A549 (cell line): Measurements from ENCODE around the gene NEK7.

Source experiments
- BHLHE40 ChIP-seq: IDR thresholded peaks from 2 replicates; pipeline ENCODE4 v1.6.1; 2012; ENCODE audit warnings: low read depth, low read length, inconsistent platforms
- CEBPB ChIP-seq, 2 experiments: fragments of >200 bp in 1 of 2; sonication (Bioruptor Twin) in 1 of 2; formaldehyde crosslinking in 1 of 2; IDR thresholded peaks; 2 replicates each; pipeline ENCODE4 v1.6.1; 2012 to 2016
- CHD2 ChIP-seq: fragments of 150-350 bp; IDR thresholded peaks from 2 replicates; pipeline ENCODE4 v1.6.1; 2014; ENCODE audit warnings: low read length; ENCODE audit not compliant: partially characterized antibody
- EP300 ChIP-seq, 2 experiments: fragments of >200 bp; sonication (Bioruptor Twin); formaldehyde crosslinking; IDR thresholded peaks; 2 replicates in 1 of 2; 3 replicates in 1 of 2; pipeline ENCODE4 v1.6.1; 2016 to 2017
- FOXS1 ChIP-seq: fragments of 250-450 bp; sonication (Bioruptor Pico); IDR thresholded peaks from 2 replicates; pipeline ENCODE4 v1.5.0; 2020; ENCODE audit warnings: mild to moderate bottlenecking, moderate library complexity
- NR3C1 ChIP-seq: fragments of >200 bp; sonication (Bioruptor Twin); formaldehyde crosslinking; IDR thresholded peaks from 3 replicates; pipeline ENCODE4 v1.6.1; 2017
- PHF8 ChIP-seq: fragments of 200-600 bp; sonication (generic); IDR thresholded peaks from 2 replicates; pipeline ENCODE4 v1.6.1; 2016; ENCODE audit warnings: low read depth, mild to moderate bottlenecking, antibody characterized with exemption, moderate library complexity, borderline replicate concordance
- POLR2A ChIP-seq: IDR thresholded peaks from 2 replicates; pipeline ENCODE4 v1.6.1; 2012; ENCODE audit warnings: mild to moderate bottlenecking, low read length
- TF ChIP-seq, protein P1 (sequence below): fragments of >200 bp; sonication (Bioruptor Twin); formaldehyde crosslinking; IDR thresholded peaks from 3 replicates; pipeline ENCODE4 v1.5.1; 2016

DNA sequence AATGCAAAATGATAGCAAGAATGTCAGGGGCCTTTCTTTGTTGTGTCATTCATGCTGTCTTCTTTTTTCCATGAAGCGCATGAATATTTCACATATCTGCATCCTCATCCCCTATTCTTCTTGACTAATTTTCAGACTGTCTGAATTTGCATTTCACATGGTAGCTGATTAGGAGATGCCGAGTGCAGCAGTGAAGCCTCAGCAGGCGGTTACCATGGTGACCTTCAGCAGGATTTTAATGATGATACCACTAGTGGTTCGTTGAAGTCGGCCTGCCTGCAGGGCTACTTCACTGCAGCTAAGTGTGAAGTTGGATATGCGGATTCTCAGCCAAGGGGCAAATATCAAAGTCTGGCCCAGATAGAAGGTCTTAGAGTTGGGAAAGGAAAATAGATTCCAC, 141.8 kb downstream of the NEK7 start:
- TF ChIP-seq POLR2A (no peak), EP300 (IDR thresholded peaks at IDR 0.05) (no peak), NR3C1 (no peak), CHD2 (no peak), BHLHE40 (no peak), PHF8 (no peak), FOXS1 (CRISPR knock-in tag) (no peak), CEBPB (IDR thresholded peaks at IDR 0.05) (no peak)
- TF ChIP-seq, protein P1, sequence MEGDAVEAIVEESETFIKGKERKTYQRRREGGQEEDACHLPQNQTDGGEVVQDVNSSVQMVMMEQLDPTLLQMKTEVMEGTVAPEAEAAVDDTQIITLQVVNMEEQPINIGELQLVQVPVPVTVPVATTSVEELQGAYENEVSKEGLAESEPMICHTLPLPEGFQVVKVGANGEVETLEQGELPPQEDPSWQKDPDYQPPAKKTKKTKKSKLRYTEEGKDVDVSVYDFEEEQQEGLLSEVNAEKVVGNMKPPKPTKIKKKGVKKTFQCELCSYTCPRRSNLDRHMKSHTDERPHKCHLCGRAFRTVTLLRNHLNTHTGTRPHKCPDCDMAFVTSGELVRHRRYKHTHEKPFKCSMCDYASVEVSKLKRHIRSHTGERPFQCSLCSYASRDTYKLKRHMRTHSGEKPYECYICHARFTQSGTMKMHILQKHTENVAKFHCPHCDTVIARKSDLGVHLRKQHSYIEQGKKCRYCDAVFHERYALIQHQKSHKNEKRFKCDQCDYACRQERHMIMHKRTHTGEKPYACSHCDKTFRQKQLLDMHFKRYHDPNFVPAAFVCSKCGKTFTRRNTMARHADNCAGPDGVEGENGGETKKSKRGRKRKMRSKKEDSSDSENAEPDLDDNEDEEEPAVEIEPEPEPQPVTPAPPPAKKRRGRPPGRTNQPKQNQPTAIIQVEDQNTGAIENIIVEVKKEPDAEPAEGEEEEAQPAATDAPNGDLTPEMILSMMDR: no peak
